Daoy (cell line): ENCODE measurements around the gene RUNX1. TPM values are rescaled to one million over a fixed set of nuclear protein-coding genes. Genes with fewer than 3 reads are reported as not detected.

Experiments used
- DNase-seq: peaks from one replicate; pipeline ENCODE4 v3.0.0-alpha.2; 2015; ENCODE audit warnings: low read depth
- total RNA-seq: library from RNA; depleted of rRNA; stranded (reverse); fragments of >200 nt; shearing (Covaris generic); gene quantifications from 2 replicates; pipeline ENCODE4 v1.2.3, GENCODE V29; 2014

Gene RUNX1
- total RNA-seq, 1 experiment from 2014 or later, result 9.5 TPM

GRCh38 chr21:34850166-34850690 is 198.9 kb downstream of the RUNX1 start:
- no peak for DNase-seq

DNA sequence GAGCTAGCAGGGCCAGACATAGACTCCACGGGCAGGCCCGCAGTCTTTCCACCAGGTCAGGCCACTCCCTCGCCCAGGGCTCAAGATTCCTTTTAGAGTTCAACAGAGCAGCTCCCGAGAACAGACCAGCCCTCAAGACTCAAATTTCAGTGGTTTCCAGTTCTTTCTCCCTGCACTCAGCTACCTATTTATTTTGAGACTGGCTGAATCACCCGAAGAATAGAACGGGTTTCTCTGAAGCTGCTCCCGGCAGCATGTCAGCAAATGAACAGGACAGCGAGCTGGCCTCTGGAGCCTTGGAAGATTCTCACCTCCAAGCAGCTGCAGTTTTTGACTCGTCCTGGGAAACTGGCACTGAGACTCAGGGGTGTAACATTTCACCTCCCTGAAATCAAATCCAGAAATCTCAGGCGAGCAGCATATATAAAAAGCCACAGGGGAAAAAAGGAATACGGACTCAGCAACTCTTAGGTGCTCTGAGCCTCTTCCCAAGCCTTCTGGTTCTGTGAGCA is 202.4 kb downstream of the RUNX1 start:
- DNase-seq, result peak; percentile 86

DNA sequence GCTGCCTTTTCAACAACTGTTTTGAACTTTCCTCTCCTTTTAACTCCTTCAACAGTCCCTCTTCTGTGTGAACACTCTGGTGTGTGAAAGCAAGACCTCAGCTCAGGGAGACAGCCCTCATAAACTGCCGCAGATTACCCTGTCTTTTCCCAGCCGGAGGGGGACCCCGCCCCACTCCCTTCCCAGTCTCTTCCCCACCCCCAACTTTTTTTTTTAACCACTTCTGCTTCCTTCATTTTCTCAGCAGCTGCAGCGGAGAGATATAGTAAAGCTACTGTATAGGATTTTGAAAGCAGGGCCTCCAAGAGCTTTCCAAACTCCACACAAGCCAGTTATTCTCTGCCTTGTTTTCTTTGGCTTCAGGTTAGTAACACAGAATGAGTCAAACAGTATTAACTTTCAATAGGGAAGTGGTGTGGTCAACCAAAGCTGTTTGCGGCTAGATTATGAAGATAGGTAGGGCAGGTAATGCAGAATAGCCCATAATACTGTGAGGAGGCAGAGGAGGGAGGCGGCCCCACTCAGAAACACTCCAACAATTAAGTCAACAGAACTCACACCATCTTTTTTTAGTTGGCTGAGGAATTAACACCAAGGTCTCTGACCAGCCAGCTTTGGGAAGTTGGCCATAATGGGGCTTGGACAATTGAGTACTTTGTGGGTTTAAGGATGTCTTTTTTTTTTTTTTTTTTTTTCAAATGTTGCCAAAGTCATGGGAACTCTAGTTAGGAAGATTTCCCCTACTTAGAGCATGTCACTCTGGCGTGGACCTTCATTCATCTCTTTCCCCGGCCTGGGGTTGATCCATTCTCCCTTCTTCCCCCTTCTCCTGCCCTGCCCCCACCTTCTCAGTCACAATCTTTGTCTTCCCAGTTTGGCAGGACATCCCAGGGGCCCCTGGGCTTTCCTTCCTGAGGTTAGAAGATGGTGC is 203.3 kb downstream of the RUNX1 start:
- peak; percentile 93 for DNase-seq

DNA sequence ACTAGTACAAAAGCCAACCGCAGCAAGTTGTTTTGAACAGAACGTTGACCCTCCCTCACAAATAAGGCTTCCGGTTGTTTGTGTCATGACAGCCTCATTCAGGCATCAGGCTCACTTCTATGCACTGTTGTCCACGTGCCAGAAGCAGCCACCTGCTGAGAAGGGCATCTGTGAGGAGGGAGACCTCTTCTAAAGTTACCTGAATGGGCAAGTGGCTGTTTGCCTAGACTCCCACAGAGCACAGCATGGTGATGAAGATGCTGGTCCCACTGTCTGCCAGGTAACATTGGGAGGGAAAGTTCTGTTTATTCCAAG is 204.2 kb downstream of the RUNX1 start:
- DNase-seq, result no peak

DNA sequence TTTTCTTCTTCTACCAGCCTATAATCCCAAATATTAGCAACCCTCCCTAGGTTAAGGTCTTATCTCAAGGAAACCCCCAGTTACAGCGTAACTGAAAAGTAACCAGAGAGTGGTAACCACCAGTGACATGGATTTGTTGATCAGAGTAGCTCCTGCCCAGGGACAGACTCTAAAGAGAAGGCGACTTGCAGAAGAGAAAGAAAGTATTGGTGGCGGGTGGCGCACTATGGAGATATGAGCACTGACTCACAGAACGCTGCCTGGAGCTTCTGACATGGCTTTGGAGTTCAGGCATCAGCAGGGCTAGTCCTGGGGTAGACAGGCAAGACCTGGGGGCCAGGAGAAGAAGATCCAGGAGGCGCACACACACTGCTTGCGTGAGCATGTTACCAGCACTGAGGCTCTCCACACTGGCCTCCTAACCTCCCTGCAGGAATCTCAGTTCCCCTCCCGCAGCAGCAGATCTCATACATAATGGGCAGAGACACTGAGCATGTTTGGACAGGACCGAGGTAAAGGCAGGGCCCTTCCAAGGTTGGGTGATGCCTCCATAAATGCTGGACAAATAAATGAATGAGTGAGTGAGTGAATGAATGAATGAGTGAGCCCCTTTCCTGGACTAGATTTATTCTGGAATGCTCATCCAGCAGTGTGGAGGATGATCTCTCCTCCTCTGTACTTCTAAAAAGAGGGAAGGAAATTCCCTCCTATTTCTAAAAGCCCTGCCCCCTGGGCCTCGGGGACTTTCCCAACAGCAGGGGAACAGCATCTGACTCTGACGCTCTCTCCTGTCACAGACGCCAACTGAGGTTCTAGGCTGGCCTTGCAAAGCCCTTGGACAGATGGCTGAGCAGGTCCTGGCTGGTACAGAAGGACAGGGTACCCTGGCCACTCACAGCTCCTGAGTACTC is 204.8 kb downstream of the RUNX1 start:
- DNase-seq, result peak; percentile 66

DNA sequence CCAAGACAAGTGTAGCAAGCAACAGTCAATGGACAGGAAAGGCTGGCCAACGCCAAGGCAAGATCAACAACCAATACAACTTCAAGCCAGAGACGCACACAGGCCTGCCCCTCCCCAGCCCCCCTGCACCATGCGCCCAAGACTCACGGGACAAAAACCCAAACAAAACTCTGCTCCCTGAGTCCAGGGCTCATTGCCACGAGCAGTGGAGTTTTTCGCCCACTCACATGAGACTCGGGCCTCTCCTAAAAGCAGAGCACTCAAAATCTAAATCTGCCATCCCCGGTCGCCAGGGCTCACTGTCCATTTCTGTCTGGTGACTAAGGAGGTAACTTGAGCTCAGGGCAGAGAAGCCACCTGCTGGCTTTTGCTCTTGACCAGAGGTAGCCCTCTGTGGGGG is 205.5 kb downstream of the RUNX1 start:
- DNase-seq, result no peak

DNA sequence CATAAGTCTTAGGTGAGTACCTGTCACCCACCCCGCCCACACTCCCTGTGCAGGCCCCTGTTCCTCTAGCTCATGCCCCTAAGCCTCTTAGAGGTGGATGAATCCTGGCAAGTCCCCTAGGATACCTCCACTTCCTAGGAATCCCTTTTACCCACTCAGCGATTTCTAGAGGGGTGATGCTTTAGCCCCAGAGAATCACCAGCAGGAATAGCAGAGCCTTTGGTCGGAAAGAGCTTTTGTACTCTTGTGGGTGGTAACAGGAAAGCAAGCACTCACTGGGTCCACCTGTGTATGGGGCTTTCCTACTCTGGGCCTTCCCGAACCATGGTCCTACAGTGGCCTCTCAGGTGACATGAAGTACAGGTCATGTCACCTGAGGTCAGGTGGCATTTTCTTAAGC is 207.9 kb downstream of the RUNX1 start:
- DNase-seq, result no peak

- no peak for DNase-seq
Observed at GRCh38 chr21:34840693-34841092, 208.4 kb downstream of the RUNX1 start.

- no peak for DNase-seq
Observed at GRCh38 chr21:34838956-34839820, 209.9 kb downstream of the RUNX1 start.

- no peak for DNase-seq
Observed at GRCh38 chr21:34836933-34837505, 212.1 kb downstream of the RUNX1 start.

DNA sequence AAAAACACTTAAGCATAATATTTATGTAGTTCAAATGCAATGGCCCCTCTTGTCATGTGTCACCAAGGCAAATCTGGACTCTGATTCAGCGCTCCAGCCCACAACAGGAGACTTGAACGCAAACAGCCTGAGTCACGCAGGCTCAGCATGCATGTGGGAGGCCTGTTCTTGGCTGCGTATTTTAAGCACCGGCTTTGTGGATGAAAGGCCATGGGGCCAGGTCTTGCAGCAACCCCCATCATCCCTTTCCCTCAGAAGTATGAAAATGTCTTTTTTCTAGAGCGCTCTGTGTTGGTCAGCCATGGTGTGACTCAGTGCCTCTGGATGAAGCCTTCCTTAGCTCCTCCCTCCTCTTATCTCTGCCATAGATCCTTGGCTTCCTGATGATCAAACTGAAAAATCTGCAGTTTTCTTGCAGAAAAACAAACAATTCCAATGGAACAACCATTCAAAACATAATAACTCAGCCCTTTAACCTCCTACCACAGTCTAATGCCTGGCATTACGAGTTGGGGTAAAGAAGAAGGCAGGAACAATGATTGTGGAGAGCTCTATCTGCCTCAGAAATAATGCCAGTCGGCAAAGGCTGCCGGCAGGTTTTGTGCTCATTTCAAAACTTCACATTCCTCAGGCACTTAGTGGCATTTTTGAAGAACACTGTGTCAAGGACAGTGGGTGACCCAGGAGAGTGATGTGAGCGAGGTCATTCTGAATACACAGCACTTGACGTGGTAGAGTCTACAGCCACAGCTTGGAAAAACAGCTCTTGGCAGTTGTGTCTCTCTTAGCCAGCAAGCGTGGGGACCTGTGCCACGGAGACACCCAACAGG is 212.8 kb downstream of the RUNX1 start:
- DNase-seq, result peak; percentile 100

- no peak for DNase-seq
Observed at GRCh38 chr21:34835526-34835925, 213.6 kb downstream of the RUNX1 start.

- DNase-seq, result peak; percentile 63
Observed at GRCh38 chr21:34834852-34835501, 214.1 kb downstream of the RUNX1 start.

- DNase-seq, result no peak
Observed at GRCh38 chr21:34834290-34834689, 214.8 kb downstream of the RUNX1 start.

DNA sequence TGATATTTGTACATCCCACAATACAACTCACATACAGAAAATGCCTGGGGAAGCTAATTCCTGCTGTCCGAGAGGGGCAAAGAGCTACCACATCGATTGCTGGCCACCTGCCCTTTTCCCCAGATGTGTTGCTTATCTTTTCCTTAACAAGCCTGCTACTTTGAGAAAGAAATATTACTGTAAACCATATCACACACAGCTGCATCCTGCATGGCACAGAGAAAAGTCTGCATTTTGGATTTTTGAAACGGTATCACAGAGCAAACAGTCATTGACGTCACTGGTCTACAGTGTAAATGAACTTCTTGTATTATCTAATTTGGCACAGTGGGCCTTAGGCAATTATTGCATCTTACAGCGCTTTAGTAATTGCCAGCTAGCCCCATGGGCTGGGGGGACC is 215.6 kb downstream of the RUNX1 start:
- DNase-seq, result no peak

- no peak for DNase-seq
Observed at GRCh38 chr21:34830386-34831170, 218.5 kb downstream of the RUNX1 start.

- DNase-seq, result no peak
Observed at GRCh38 chr21:34827445-34828235, 221.5 kb downstream of the RUNX1 start.

- no peak for DNase-seq
Observed at GRCh38 chr21:34826836-34827235, 222.3 kb downstream of the RUNX1 start.
